ENCODE measurements around the gene XAB2.

XAB2 gene

DNA sequence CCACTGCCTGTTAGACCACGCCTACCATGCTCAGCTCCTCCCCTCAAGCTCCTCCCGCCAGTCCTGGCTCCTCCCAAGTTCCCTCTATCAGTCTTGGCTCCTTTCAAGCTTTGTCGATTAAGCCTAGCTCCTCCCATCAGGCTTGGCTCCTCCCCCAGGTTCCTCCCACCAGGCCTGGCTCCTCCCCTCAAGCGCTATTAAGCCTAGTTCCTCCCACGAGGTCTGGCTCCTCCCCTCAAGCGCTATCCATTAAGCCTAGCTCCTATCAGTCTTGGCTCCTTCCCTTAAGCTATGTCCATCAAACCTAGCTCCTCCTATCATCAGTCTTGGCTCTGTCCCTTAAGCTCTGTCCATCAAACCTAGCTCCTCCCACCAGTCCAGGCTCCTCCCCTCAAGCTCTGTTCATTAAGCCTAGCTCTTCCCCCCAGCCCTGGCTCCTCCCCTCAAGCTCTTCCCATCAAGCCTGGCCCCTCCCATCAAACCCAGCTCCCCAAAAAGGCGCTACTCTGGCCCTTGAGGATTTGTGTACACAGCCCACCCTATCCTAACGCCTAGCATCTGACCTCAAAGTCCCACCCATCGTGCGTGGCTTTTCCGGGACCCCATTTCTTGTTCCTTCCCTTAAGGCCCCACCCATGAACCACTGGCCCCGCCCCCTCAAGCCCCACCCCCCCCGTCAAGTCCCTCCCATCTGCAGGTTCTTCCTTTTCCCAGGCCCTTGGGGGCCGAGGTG, 23.7 kb downstream of the XAB2 start (continued):
- no peak for TF ChIP-seq ZNF510 (tag by site-specific recombination; IDR thresholded peaks at IDR 0.05; ENCODE audit: insufficient replicate concordance)
- TF ChIP-seq ZNF302 (tag by site-specific recombination; IDR thresholded peaks at IDR 0.05; ENCODE audit: low read depth): no peak
- TF ChIP-seq ZNF610 (tag by site-specific recombination; IDR thresholded peaks at IDR 0.05; ENCODE audit: borderline replicate concordance): no peak
- peak; percentile 56 for TF ChIP-seq ZBTB17 (tag by site-specific recombination; IDR thresholded peaks at IDR 0.05)
- no peak for TF ChIP-seq ZNF266 (tag by site-specific recombination; IDR thresholded peaks at IDR 0.05; ENCODE audit: low read depth)
- no peak for TF ChIP-seq ZNF211 (tag by site-specific recombination; IDR thresholded peaks at IDR 0.05; ENCODE audit: low read depth)
- TF ChIP-seq ZNF596 (tag by site-specific recombination; IDR thresholded peaks at IDR 0.05): no peak
- TF ChIP-seq ZNF169 (tag by site-specific recombination; IDR thresholded peaks at IDR 0.05): no peak
- no peak for TF ChIP-seq ZSCAN30 (tag by site-specific recombination; IDR thresholded peaks at IDR 0.05)
- TF ChIP-seq ZNF433 (tag by site-specific recombination; IDR thresholded peaks at IDR 0.05; ENCODE audit: low read depth): no peak
- 0 out of 2 replicates have a peak, but pooled peaks have one; percentile 18 for TF ChIP-seq KLF8 (tag by site-specific recombination; IDR thresholded peaks at IDR 0.05)
- no peak for TF ChIP-seq HOXC10 (CRISPR knock-in tag; IDR thresholded peaks at IDR 0.05)
- TF ChIP-seq ZNF585B (tag by site-specific recombination; IDR thresholded peaks at IDR 0.05): no peak
- no peak for TF ChIP-seq ZNF670 (tag by site-specific recombination; IDR thresholded peaks at IDR 0.05; ENCODE audit: low read depth)
- TF ChIP-seq ZNF776 (tag by site-specific recombination; IDR thresholded peaks at IDR 0.05; ENCODE audit: borderline replicate concordance): no peak
- TF ChIP-seq ZNF391 (tag by site-specific recombination; IDR thresholded peaks at IDR 0.05; ENCODE audit: borderline replicate concordance, low read depth): no peak
- no peak for TF ChIP-seq ZNF132 (tag by site-specific recombination; IDR thresholded peaks at IDR 0.05; ENCODE audit: borderline replicate concordance)
- TF ChIP-seq SALL2 (tag by site-specific recombination; IDR thresholded peaks at IDR 0.05; ENCODE audit: borderline replicate concordance): no peak
- no peak for TF ChIP-seq ZNF157 (tag by site-specific recombination; IDR thresholded peaks at IDR 0.05)
- TF ChIP-seq, protein P1, sequence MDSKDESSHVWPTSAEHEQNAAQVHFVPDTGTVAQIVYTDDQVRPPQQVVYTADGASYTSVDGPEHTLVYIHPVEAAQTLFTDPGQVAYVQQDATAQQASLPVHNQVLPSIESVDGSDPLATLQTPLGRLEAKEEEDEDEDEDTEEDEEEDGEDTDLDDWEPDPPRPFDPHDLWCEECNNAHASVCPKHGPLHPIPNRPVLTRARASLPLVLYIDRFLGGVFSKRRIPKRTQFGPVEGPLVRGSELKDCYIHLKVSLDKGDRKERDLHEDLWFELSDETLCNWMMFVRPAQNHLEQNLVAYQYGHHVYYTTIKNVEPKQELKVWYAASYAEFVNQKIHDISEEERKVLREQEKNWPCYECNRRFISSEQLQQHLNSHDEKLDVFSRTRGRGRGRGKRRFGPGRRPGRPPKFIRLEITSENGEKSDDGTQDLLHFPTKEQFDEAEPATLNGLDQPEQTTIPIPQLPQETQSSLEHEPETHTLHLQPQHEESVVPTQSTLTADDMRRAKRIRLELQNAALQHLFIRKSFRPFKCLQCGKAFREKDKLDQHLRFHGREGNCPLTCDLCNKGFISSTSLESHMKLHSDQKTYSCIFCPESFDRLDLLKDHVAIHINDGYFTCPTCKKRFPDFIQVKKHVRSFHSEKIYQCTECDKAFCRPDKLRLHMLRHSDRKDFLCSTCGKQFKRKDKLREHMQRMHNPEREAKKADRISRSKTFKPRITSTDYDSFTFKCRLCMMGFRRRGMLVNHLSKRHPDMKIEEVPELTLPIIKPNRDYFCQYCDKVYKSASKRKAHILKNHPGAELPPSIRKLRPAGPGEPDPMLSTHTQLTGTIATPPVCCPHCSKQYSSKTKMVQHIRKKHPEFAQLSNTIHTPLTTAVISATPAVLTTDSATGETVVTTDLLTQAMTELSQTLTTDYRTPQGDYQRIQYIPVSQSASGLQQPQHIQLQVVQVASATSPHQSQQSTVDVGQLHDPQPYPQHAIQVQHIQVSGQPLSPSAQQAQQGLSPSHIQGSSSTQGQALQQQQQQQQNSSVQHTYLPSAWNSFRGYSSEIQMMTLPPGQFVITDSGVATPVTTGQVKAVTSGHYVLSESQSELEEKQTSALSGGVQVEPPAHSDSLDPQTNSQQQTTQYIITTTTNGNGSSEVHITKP (tag by site-specific recombination; IDR thresholded peaks at IDR 0.05): no peak
- TF ChIP-seq, protein P2, sequence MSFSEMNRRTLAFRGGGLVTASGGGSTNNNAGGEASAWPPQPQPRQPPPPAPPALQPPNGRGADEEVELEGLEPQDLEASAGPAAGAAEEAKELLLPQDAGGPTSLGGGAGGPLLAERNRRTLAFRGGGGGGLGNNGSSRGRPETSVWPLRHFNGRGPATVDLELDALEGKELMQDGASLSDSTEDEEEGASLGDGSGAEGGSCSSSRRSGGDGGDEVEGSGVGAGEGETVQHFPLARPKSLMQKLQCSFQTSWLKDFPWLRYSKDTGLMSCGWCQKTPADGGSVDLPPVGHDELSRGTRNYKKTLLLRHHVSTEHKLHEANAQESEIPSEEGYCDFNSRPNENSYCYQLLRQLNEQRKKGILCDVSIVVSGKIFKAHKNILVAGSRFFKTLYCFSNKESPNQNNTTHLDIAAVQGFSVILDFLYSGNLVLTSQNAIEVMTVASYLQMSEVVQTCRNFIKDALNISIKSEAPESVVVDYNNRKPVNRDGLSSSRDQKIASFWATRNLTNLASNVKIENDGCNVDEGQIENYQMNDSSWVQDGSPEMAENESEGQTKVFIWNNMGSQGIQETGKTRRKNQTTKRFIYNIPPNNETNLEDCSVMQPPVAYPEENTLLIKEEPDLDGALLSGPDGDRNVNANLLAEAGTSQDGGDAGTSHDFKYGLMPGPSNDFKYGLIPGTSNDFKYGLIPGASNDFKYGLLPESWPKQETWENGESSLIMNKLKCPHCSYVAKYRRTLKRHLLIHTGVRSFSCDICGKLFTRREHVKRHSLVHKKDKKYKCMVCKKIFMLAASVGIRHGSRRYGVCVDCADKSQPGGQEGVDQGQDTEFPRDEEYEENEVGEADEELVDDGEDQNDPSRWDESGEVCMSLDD (tag by site-specific recombination; IDR thresholded peaks at IDR 0.05): no peak
- TF ChIP-seq BCL11A (tag by site-specific recombination; IDR thresholded peaks at IDR 0.05; ENCODE audit: low read depth): no peak
- peak; percentile 77 for TF ChIP-seq ZNF341 (tag by site-specific recombination; IDR thresholded peaks at IDR 0.05; ENCODE audit: low read depth)
- no peak for TF ChIP-seq WT1 (tag by site-specific recombination; IDR thresholded peaks at IDR 0.05)
- TF ChIP-seq ZNF202 (tag by site-specific recombination; IDR thresholded peaks at IDR 0.05; ENCODE audit: borderline replicate concordance): no peak
- TF ChIP-seq, protein P3, sequence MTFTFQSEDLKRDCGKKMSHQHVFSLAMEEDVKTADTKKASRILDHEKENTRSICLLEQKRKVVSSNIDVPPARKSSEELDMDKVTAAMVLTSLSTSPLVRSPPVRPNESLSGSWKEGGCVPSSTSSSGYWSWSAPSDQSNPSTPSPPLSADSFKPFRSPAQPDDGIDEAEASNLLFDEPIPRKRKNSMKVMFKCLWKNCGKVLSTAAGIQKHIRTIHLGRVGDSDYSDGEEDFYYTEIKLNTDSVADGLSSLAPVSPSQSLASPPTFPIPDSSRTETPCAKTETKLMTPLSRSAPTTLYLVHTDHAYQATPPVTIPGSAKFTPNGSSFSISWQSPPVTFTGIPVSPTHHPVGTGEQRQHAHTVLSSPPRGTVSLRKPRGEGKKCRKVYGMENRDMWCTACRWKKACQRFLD (tag by site-specific recombination; IDR thresholded peaks at IDR 0.05): no peak
- TF ChIP-seq, protein P4, sequence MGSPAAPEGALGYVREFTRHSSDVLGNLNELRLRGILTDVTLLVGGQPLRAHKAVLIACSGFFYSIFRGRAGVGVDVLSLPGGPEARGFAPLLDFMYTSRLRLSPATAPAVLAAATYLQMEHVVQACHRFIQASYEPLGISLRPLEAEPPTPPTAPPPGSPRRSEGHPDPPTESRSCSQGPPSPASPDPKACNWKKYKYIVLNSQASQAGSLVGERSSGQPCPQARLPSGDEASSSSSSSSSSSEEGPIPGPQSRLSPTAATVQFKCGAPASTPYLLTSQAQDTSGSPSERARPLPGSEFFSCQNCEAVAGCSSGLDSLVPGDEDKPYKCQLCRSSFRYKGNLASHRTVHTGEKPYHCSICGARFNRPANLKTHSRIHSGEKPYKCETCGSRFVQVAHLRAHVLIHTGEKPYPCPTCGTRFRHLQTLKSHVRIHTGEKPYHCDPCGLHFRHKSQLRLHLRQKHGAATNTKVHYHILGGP (tag by site-specific recombination; IDR thresholded peaks at IDR 0.05): no peak
- peak; percentile 70 for TF ChIP-seq SP2 (tag by site-specific recombination; IDR thresholded peaks at IDR 0.05)
- TF ChIP-seq ZIC2 (tag by site-specific recombination; IDR thresholded peaks at IDR 0.05): no peak

All from HEK293 (cell line).